K562 (cell line): Measurements from ENCODE around the gene CD96. TPM values are rescaled to one million over a fixed set of nuclear protein-coding genes. Genes with fewer than 3 reads are reported as not detected.

Source experiments
- ATAC-seq: fragments of 200-7000 bp; cut with Tn5 transposase; 3 replicates; pipeline ENCODE4 v1.9.1; 2020; ENCODE audit warnings: moderate library complexity
- BruUV-seq: library from RNA; stranded (reverse); fragments of 400-500 nt; replicated peaks from 2 replicates; lab custom pipeline; 2021; lab: Mats Ljungman, UMichigan
- CTCF ChIA-PET: fragments of 300-600 bp; formaldehyde crosslinking; extraction: SDS; loops from one replicate; lab custom pipeline; 2021; ENCODE audit warnings: low intra/inter-chr PET ratio; lab: Yijun Ruan, JAX
- POLR2A ChIA-PET: fragments of 300-600, 350-650 bp; sonication (Branson Sonifier 250); formaldehyde crosslinking; extraction: SDS; loops from one replicate; lab custom pipeline; 2021; ENCODE audit warnings: antibody characterized with exemption, inconsistent platforms; lab: Yijun Ruan, JAX
- DNase-seq, 4 experiments: peaks; one replicate each; pipeline versions ENCODE4 v3.0.0 to v3.0.0-alpha.2; 2011 to 2018; ENCODE audit warnings: low spot score in 3 of 4, mixed read lengths in 3 of 4; ENCODE audit errors: extremely low read depth in 1 of 4
- FAIRE-seq: peaks from 2 replicates; lab custom pipeline; 2011; peaks lifted over from hg19 to GRCh38; lab: Jason Lieb, UNC
- H2AFZ ChIP-seq: 2 replicates; pipeline ENCODE4 v1.6.0; 2011; ENCODE audit warnings: low read depth, low read length, control low read depth, inconsistent platforms
- H3K27ac ChIP-seq: fragments of 200-600 bp; 3 replicates; pipeline ENCODE4 v1.8.0; 2011; ENCODE audit warnings: low read depth, mild to moderate bottlenecking, control low read depth, inconsistent platforms, low read length, moderate library complexity, mixed read lengths; ENCODE audit errors: extremely low read depth
- H3K27me3 ChIP-seq, 2 experiments: fragments of 300-600 bp in 1 of 2; 2 replicates in 1 of 2; 3 replicates in 1 of 2; pipeline versions ENCODE4 v1.6.0 to v1.8.0; 2011; ENCODE audit warnings: inconsistent platforms in 2 of 2, low read length in 2 of 2, mild to moderate bottlenecking in 1 of 2, mixed read lengths in 1 of 2, moderate library complexity in 1 of 2; ENCODE audit not compliant: control insufficient read depth in 2 of 2, insufficient read depth in 2 of 2
- H3K36me3 ChIP-seq: fragments of 300-600 bp; 3 replicates; pipeline ENCODE4 v1.8.0; 2011; ENCODE audit warnings: mild to moderate bottlenecking, low read length, inconsistent platforms; ENCODE audit not compliant: control insufficient read depth, insufficient read depth
- H3K4me1 ChIP-seq, 2 experiments: fragments of 200-600 bp in 1 of 2; replicated peaks in 1 of 2; 2 replicates in 1 of 2; 3 replicates in 1 of 2; pipeline versions ENCODE4 v1.5.1 to v1.8.0; 2011; ENCODE audit warnings: inconsistent platforms in 2 of 2, low read length in 2 of 2, mild to moderate bottlenecking in 1 of 2, mixed read lengths in 1 of 2, moderate library complexity in 1 of 2; ENCODE audit not compliant: control insufficient read depth in 2 of 2, insufficient read depth in 2 of 2
- H3K4me2 ChIP-seq: 2 replicates; pipeline ENCODE4 v1.6.1; 2011; ENCODE audit warnings: low read length, control low read depth, inconsistent platforms, mixed read lengths; ENCODE audit not compliant: insufficient read depth
- H3K4me3 ChIP-seq: fragments of 200-600 bp; sonication (generic), shearing (Covaris generic); 2 replicates; pipeline ENCODE4 v1.5.1; 2016; ENCODE audit warnings: control low read depth, inconsistent platforms
- H3K79me2 ChIP-seq: fragments of 200-600 bp; 3 replicates; pipeline ENCODE4 v1.8.0; 2011; ENCODE audit warnings: low read length, inconsistent platforms; ENCODE audit not compliant: control insufficient read depth, insufficient read depth
- H3K9ac ChIP-seq, 2 experiments: 2 replicates each; pipeline versions ENCODE4 v1.6.0 to v1.6.1; 2011; ENCODE audit warnings: low read depth in 2 of 2, low read length in 2 of 2, control low read depth in 1 of 2, inconsistent platforms in 1 of 2, mild to moderate bottlenecking in 1 of 2, mixed read lengths in 1 of 2; ENCODE audit not compliant: insufficient read depth in 1 of 2
- H3K9me1 ChIP-seq: one replicate; pipeline ENCODE4 v1.6.0; 2011; ENCODE audit warnings: inconsistent platforms, mild to moderate bottlenecking, low read length, moderate library complexity; ENCODE audit not compliant: control insufficient read depth, insufficient read depth
- H3K9me3 ChIP-seq: replicated peaks from 2 replicates; pipeline ENCODE4 v1.5.1; 2011; ENCODE audit warnings: low read depth, low read length, inconsistent platforms; ENCODE audit not compliant: control insufficient read depth, insufficient read depth
- H4K20me1 ChIP-seq: replicated peaks from 2 replicates; pipeline ENCODE4 v1.6.1; 2011; ENCODE audit warnings: low read length, inconsistent platforms, mixed read lengths; ENCODE audit not compliant: control insufficient read depth, insufficient read depth
- MLX ChIP-seq, 2 experiments: fragments of 450-650 bp in 1 of 2; sonication (generic) in 1 of 2; formaldehyde crosslinking; conservative IDR thresholded peaks; 2 replicates each; pipeline versions ENCODE4 v1.4.0 to v1.8.1; 2020 to 2022; ENCODE audit warnings: mild to moderate bottlenecking in 1 of 2, missing genetic modification reagents in 1 of 2
- NFE2 ChIP-seq: IDR thresholded peaks from 2 replicates; pipeline ENCODE4 v1.6.1; 2014; ENCODE audit warnings: antibody characterized with exemption, low read depth
- SIX5 ChIP-seq, 2 experiments: IDR thresholded peaks; 2 replicates each; pipeline ENCODE4 v1.6.1; 2011; ENCODE audit warnings: low read length in 2 of 2, borderline replicate concordance in 1 of 2, low read depth in 1 of 2, mild to moderate bottlenecking in 1 of 2, moderate library complexity in 1 of 2; ENCODE audit not compliant: insufficient read depth in 1 of 2
- STAT5B ChIP-seq: fragments of 250-450 bp; sonication (Bioruptor Pico); IDR thresholded peaks from 2 replicates; pipeline ENCODE4 v1.8.0; 2021; ENCODE audit warnings: mild to moderate bottlenecking, inconsistent platforms
- TRIM28 ChIP-seq: fragments of 450-650 bp; IDR thresholded peaks from 2 replicates; pipeline ENCODE4 v1.6.1; 2017
- ZNF134 ChIP-seq: fragments of 250-450 bp; sonication (Bioruptor Pico); conservative IDR thresholded peaks from 2 replicates; pipeline ENCODE4 v1.4.0; 2020
- ZNF699 ChIP-seq: fragments of 250-450 bp; sonication (Bioruptor Pico); IDR thresholded peaks from 2 replicates; pipeline ENCODE4 v1.8.0; 2021; ENCODE audit warnings: mild to moderate bottlenecking, moderate library complexity; ENCODE audit not compliant: insufficient replicate concordance
- ZZZ3 ChIP-seq: fragments of 450-650 bp; IDR thresholded peaks from 2 replicates; pipeline ENCODE4 v1.6.1; 2016; ENCODE audit warnings: antibody characterized with exemption, mild to moderate bottlenecking, moderate library complexity
- WGBS: fragments of 100-300 bp; shearing (Covaris generic); methylation state at CpG from one replicate; pipeline ENCODE4 v1.1.6; 2016; ENCODE audit warnings: low coverage, mixed read lengths; ENCODE audit not compliant: insufficient coverage; ENCODE audit errors: missing lambda C conversion rate; 5-methylcytosine and 5-hydroxymethylcytosine counted together
- in situ Hi-C: fragments of 300-500 bp; cut with MboI; formaldehyde crosslinking; loops from 4 replicates; pipeline ENCODE4 v1.15.0; 2018; ENCODE audit warnings: inconsistent platforms, mixed read lengths
- intact Hi-C: fragments of 100-400 bp; cut with micrococcal nuclease; formaldehyde crosslinking; loops from 2 replicates; pipeline ENCODE4 v1.14.2; 2022
- polyA plus RNA-seq, 8 experiments: library from polyadenylated mRNA; depleted of rRNA in 4 of 8; stranded (reverse) in 5 of 8; unstranded in 3 of 8; fragments of >200 nt; fragmentation: Nextera tagmentation in 2 of 8; fragmentation: Illumina TruSeq in 1 of 8; extraction: Ambion mirVana in 2 of 8; extraction: Trizol in 1 of 8; gene quantifications; 2 replicates each; pipeline versions ENCODE4 v1.2.1 to v1.2.3, GENCODE V29; 2011 to 2014; ENCODE audit warnings: inconsistent platforms in 1 of 8, missing spikeins in 1 of 8
- total RNA-seq, 7 experiments: library from RNA; depleted of rRNA in 6 of 7; stranded (reverse); fragments of >200 nt in 6 of 7; fragmentation: Illumina TruSeq in 2 of 7; extraction: Trizol in 2 of 7; gene quantifications; 2 replicates each; pipeline versions ENCODE4 v1.2.1 to v1.2.3, GENCODE V29; 2011 to 2021; ENCODE audit warnings: low replicate concordance in 1 of 7
- TF ChIP-seq, protein P1 (sequence below), 2 experiments: IDR thresholded peaks in 1 of 2; conservative IDR thresholded peaks in 1 of 2; 2 replicates each; pipeline ENCODE4 v1.6.1; 2016; ENCODE audit warnings: low read depth in 2 of 2, mild to moderate bottlenecking in 1 of 2, missing compliant biosample characterization in 1 of 2, missing genetic modification characterization in 1 of 2, moderate library complexity in 1 of 2
- TF ChIP-seq, protein P2 (sequence below): sonication (generic); formaldehyde crosslinking; IDR thresholded peaks from 2 replicates; pipeline ENCODE4 v1.8.0; 2022; ENCODE audit warnings: mild to moderate bottlenecking, missing genetic modification reagents

The CD96 gene
- total and polyA plus RNA-seq, 9 of the 15 experiments (the other 6 are each of a cell fraction or from before 2014, with no cell fraction given), result 0.32 to 5.7 (median 1.2) TPM

DNA sequence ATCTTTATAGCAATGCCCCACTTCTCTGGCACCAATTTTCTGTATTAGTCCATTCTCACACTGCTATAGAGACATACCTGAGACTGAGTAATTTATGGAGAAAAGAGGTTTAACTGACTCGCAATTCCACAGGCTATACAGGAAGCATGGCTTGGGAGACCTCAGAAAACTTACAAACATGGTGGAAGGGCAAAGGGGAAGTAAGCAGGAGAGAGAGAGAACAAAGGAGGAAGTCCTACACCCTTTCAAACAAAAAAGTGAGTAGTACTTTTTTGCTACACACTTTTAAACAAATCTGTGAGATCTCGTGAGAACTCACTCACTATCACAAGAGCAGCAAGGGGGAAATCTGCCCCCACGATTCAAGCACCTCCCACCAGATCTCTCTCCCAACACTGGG is 120.9 kb downstream of the CD96 start:
- no peaks in the 10 kb centered on the region for H3K9me3 ChIP-seq
- BruUV-seq, result no TSS peak
- no peak overlapping the region for H3K27ac ChIP-seq
- H3K9me1 ChIP-seq, result no peaks in the 10 kb centered on the region
- no peaks in the 10 kb centered on the region for H3K36me3 ChIP-seq
- POLR2A ChIA-PET, result no interaction called here
- H3K4me2 ChIP-seq, result no peak overlapping the region
- no peak overlapping the region for H2AFZ ChIP-seq
- H3K27me3 ChIP-seq, result no peaks in the 10 kb centered on the region
- no peak overlapping the region for H3K4me3 ChIP-seq
- H3K4me1 ChIP-seq, result no peaks in the 10 kb centered on the region
- H4K20me1 ChIP-seq, result no peaks in the 10 kb centered on the region
- TF ChIP-seq ZNF699 (CRISPR knock-in tag) (no peak), NFE2 (no peak), ZZZ3 (no peak), SIX5 (IDR thresholded peaks at IDR 0.05; ENCODE audit: borderline replicate concordance in 1 of 2, insufficient read depth in 1 of 2, low read depth in 1 of 2, low read length in 2 of 2) (no peak), ZNF134 (CRISPR knock-in tag) (no peak), TRIM28 (no peak), MLX (CRISPR knock-in tag; conservative IDR thresholded peaks at IDR 0.05) (no peak), STAT5B (no peak)
- TF ChIP-seq, protein P1, sequence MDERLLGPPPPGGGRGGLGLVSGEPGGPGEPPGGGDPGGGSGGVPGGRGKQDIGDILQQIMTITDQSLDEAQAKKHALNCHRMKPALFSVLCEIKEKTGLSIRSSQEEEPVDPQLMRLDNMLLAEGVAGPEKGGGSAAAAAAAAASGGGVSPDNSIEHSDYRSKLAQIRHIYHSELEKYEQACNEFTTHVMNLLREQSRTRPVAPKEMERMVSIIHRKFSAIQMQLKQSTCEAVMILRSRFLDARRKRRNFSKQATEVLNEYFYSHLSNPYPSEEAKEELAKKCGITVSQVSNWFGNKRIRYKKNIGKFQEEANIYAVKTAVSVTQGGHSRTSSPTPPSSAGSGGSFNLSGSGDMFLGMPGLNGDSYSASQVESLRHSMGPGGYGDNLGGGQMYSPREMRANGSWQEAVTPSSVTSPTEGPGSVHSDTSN (CRISPR knock-in tag; IDR thresholded peaks at IDR 0.05; ENCODE audit: low read depth), result no peak
- TF ChIP-seq, protein P1 (tag; conservative IDR thresholded peaks at IDR 0.05; ENCODE audit: low read depth), result no peak
- TF ChIP-seq, protein P2, sequence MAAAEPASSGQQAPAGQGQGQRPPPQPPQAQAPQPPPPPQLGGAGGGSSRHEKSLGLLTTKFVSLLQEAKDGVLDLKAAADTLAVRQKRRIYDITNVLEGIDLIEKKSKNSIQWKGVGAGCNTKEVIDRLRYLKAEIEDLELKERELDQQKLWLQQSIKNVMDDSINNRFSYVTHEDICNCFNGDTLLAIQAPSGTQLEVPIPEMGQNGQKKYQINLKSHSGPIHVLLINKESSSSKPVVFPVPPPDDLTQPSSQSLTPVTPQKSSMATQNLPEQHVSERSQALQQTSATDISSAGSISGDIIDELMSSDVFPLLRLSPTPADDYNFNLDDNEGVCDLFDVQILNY (CRISPR knock-in tag), result no peak
- TF ChIP-seq, all 486 proteins: peak for 0
- in situ Hi-C loops, result no loop called here
- DNase-seq (no peak), ATAC-seq (no peak), FAIRE-seq (no peak)
- no peaks in the 10 kb centered on the region for H3K79me2 ChIP-seq
- intact Hi-C loops, result no loop called here
- CTCF ChIA-PET, result no interaction called here
- H3K9ac ChIP-seq, result no peak overlapping the region
- 7% methylated on average over 2 of the region's 3 CpGs for WGBS
